Tibial artery (tissue), 4 donors: ENCODE results near the gene ZFPM1.

Experiments
- DNase-seq, 2 donors: peaks; one replicate each; pipeline ENCODE4 v3.0.0-alpha.2; 2019
- H3K27ac ChIP-seq, 2 donors: fragments of 200-600 bp; sonication (generic) in 1 of 2; 1 replicate in 1 of 2; 2 replicates in 1 of 2; pipeline ENCODE4 v1.5.1; 2018 to 2019; ENCODE audit warnings: mild to moderate bottlenecking in 1 of 2
- H3K27me3 ChIP-seq, 2 donors: fragments of 200-600 bp; sonication (generic) in 1 of 2; one replicate each; pipeline versions ENCODE4 v1.5.1 to v1.6.0; 2016 to 2019
- H3K36me3 ChIP-seq, 3 donors: fragments of 200-600 bp; sonication (generic) in 2 of 3; one replicate each; pipeline ENCODE4 v1.5.1; 2016 to 2019; ENCODE audit warnings: mild to moderate bottlenecking in 2 of 3
- H3K4me1 ChIP-seq, 4 donors: fragments of 200-600 bp; sonication (generic) in 2 of 4; 1 replicate in 3 of 4; 2 replicates in 1 of 4; pipeline ENCODE4 v1.5.1; 2016 to 2019
- H3K4me3 ChIP-seq, 2 donors: fragments of 200-600 bp; sonication (generic) in 1 of 2; 1 replicate in 1 of 2; 2 replicates in 1 of 2; pipeline ENCODE4 v1.5.1; 2018 to 2019; ENCODE audit warnings: mild to moderate bottlenecking in 2 of 2
- H3K9me3 ChIP-seq, 3 donors: fragments of 200-600 bp; sonication (generic) in 1 of 3; one replicate each; pipeline ENCODE4 v1.5.1; 2016 to 2019
- intact Hi-C: fragments of 100-400 bp; cut with DNase I; formaldehyde crosslinking; loops from one replicate; pipeline ENCODE4 v1.15.0; 2023; ENCODE audit warnings: low total_unique reads
- TF ChIP-seq, protein P1 (sequence below), 2 experiments: fragments of 200-600 bp in 1 of 2; fragments of 450-650 bp in 1 of 2; IDR thresholded peaks; one replicate each; pipeline ENCODE4 v1.5.1; 2017 to 2019; ENCODE audit warnings: antibody characterized with exemption in 2 of 2, mild to moderate bottlenecking in 1 of 2, moderate library complexity in 1 of 2

The ZFPM1 gene

DNA sequence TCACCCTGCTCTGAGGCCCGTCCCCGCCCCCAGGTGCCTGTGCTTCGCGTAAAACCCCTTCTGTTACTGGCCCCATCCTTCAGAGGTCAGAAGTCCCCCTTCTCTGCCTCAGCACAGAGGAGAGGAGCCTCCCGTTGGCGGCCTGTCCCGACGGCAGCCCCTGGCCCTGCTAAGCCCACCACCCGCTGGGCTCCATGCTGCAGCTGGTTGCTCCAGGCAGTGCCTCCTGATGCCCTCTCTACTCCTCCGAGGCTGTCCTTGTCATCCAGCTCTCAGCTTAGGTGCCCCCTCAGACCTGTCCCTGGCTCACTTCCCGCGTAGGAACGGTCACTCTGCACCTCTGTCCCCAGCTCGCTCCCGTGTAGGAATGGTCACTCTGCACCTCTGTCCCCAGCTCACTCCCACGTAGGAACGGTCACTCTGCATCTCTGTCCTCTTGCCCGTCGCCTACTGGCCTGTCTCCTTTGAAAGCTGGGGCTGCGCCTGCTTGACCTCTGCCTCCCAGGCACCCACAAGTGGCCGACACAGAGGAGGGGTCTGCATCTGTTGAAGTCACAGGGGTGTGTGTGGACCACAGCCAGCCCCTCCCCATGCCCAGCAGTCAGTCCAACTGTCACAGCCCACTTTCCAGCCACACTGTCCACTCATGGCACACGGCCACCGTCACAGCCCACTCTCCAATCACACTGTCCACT, 85.4 kb downstream of the ZFPM1 start:
- no peak overlapping the region for H3K27ac ChIP-seq
- intact Hi-C loops: no loop called here
- H3K9me3 ChIP-seq: peaks cover 5 to 14% (median 8%) of the 10 kb centered on the region in 3 donors
- no peak overlapping the region for H3K4me3 ChIP-seq
- peaks cover 0 to 43% of the 10 kb centered on the region in 2 donors for H3K27me3 ChIP-seq
- no peak for DNase-seq
- H3K36me3 ChIP-seq: no peaks in the 10 kb centered on the region
- H3K4me1 ChIP-seq: peaks cover 5 to 12% (median 11%) of the 10 kb centered on the region in 4 donors
- TF ChIP-seq, protein P1, sequence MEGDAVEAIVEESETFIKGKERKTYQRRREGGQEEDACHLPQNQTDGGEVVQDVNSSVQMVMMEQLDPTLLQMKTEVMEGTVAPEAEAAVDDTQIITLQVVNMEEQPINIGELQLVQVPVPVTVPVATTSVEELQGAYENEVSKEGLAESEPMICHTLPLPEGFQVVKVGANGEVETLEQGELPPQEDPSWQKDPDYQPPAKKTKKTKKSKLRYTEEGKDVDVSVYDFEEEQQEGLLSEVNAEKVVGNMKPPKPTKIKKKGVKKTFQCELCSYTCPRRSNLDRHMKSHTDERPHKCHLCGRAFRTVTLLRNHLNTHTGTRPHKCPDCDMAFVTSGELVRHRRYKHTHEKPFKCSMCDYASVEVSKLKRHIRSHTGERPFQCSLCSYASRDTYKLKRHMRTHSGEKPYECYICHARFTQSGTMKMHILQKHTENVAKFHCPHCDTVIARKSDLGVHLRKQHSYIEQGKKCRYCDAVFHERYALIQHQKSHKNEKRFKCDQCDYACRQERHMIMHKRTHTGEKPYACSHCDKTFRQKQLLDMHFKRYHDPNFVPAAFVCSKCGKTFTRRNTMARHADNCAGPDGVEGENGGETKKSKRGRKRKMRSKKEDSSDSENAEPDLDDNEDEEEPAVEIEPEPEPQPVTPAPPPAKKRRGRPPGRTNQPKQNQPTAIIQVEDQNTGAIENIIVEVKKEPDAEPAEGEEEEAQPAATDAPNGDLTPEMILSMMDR (IDR thresholded peaks at IDR 0.05): no peak

DNA sequence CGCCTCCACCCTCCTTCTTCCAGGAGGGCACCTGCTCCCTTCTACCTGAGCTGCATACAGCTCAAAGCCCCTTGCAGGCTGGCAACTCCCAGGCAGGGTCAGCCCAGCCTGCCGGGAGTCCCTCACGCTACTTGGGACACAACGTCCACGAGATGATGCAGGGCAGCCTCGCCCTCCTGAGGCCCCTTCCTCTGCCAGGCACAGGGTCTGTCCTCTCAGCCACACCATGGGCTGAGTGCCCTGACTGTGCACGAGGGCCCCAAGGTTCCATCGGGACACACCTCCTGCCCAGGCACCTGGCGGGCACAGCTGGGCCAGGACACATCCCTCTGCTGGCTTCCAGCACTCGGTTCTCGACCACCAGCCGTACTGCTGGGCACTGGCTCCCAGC, 86.2 kb downstream of the ZFPM1 start:
- H3K36me3 ChIP-seq: no peaks in the 10 kb centered on the region
- no peak for DNase-seq
- TF ChIP-seq, protein P1 (IDR thresholded peaks at IDR 0.05): no peak
- intact Hi-C loops: no loop called here
- peaks cover 0 to 43% of the 10 kb centered on the region in 2 donors for H3K27me3 ChIP-seq
- peaks cover 5 to 20% (median 12%) of the 10 kb centered on the region in 3 donors for H3K9me3 ChIP-seq
- peaks cover 5 to 12% (median 11%) of the 10 kb centered on the region in 4 donors for H3K4me1 ChIP-seq
- H3K4me3 ChIP-seq: no peak overlapping the region
- no peak overlapping the region for H3K27ac ChIP-seq

DNA sequence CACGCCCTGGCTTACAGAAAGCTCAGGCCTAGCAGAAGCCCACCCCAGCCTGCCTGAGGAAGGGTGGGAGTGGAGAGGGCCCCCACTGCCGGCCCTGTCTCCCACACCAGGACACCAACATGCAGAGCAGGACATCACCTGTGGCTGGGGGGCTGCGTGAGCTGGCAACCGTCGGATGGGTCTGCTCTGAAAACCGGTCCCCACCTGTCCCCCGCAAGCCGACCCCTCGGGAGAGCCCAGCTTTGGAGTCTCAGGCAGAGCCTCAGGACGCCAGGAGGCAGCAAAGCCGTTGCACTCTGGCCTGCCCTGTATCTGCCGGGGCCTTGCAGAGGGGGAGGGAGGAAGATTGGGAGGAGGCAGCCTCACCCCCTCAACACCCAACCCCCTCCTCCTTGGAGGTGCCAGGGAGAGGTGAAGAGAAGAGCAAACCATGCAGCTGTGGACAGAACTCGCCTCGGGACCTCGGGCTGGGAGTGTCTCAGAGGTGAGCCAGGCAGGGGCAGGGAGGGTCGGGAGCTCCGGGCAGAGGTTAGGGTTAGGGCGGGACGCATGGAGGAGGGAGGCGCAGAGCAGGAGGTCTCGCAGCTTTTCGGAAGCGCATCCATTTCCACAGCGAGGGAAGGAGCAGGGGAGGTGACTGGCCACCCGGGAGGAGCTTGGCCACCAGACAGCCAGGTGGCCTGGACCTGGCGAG, 86.7 kb downstream of the ZFPM1 start:
- intact Hi-C loops: no loop called here

DNA sequence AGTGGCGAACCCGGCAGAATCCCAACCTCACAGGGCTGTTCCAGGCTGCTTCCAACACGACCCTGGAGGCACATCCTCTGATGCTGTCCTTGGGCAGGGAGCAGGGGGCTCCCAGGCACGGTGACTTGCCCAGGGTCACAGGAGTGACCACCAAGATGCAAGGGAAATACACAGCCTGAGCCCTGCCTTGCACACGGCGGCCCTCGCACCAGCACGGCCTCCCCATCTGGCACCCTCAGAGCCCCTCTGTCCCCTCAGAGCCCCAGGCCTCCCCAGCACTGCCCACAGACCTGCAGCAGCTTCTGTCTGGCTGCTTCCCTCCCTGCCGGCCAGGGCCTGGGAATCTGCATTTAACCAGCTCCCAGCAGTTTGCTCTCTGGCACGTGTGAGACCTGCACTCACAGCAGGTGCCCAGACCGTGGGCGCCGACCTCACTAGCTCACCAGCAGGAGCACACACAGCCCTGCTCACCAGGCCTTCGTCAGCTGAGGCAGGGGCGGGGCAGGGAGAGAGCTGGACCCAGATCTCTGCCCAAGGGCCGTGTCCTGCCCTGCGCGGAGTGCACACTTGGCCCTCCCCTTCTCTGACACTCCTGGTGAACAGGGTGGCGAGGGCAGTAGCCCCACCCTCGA, 87.4 kb downstream of the ZFPM1 start:
- intact Hi-C loops: no loop called here

More for the DNA sequence above, 86.7 kb downstream of the ZFPM1 start:
- no peak for DNase-seq
- Histone ChIP-seq H3K36me3 (no peaks in the 10 kb centered on the region), H3K4me3 (no peak overlapping the region), H3K4me1 (peaks cover 5 to 11% (median 9%) of the 10 kb centered on the region in 4 donors), H3K27me3 (peaks cover 0 to 43% of the 10 kb centered on the region in 2 donors), H3K27ac (no peak overlapping the region), H3K9me3 (peaks cover 5 to 23% (median 12%) of the 10 kb centered on the region in 3 donors)
- TF ChIP-seq, protein P1 (IDR thresholded peaks at IDR 0.05): no peak

More for the DNA sequence above, 87.4 kb downstream of the ZFPM1 start:
- Histone ChIP-seq H3K36me3 (no peaks in the 10 kb centered on the region), H3K27me3 (peaks cover 0 to 50% of the 10 kb centered on the region in 2 donors), H3K4me1 (peaks cover 0 to 4% (median 3%) of the 10 kb centered on the region in 4 donors), H3K4me3 (no peak overlapping the region), H3K9me3 (peaks cover 5 to 23% (median 12%) of the 10 kb centered on the region in 3 donors), H3K27ac (no peak overlapping the region)
- no peak for DNase-seq
- TF ChIP-seq, protein P1 (IDR thresholded peaks at IDR 0.05): no peak
